Measurements from ENCODE around the gene CALML4.

The CALML4 gene

DNA sequence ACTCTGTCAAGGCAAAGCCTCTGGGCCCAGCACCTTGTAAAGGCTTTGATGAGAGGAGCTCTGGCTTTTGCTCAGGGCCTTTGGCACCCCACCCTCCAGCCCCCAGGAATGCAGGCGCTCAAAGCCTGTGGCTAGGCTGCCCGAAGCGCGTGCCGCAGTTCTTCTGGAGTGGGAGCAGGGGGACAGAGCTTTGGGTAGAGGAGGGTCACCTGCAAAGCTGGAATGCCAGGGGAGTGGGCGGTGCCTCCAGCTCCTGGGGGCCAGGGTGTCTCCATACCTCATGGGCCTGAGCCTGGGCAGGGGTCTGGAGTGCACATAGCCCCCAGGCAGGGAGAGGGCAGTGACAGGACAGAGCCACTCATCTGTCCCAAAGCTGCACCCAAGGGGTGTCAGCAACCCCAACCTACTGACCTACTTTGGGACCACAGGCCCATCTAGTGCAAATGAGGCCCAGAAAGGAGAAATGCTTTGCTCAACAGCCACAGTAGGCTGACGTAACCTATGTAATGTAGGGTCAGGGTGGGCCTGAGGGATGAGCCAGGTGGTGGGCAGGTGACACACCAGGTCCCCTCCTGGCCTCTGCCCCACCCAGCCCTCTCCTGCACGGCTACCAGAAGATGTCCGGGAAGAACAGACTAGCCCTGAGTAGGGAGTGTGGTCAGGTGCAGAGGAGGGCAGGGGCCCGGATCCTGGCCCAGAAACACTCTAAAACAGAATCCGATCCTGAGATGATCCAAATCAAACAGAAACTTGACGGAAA, 2.2 kb upstream of the CALML4 start:
- Histone ChIP-seq H3K4me1 (ENCODE audit: insufficient read depth, poor library complexity, severe bottlenecking) (peaks cover 14% of the 10 kb centered on the region), H3K27ac (ENCODE audit: poor library complexity, severe bottlenecking) (no peak overlapping the region), H3K4me3 (ENCODE audit: severe bottlenecking) (no peak overlapping the region), H3K9me3 (ENCODE audit: severe bottlenecking) (no peaks in the 10 kb centered on the region), H3K27me3 (ENCODE audit: insufficient read depth, poor library complexity, severe bottlenecking) (no peaks in the 10 kb centered on the region), H3K36me3 (ENCODE audit: low read depth) (no peaks in the 10 kb centered on the region)
- ATAC-seq (ENCODE audit: low read depth): no peak
- TF ChIP-seq, protein P1, sequence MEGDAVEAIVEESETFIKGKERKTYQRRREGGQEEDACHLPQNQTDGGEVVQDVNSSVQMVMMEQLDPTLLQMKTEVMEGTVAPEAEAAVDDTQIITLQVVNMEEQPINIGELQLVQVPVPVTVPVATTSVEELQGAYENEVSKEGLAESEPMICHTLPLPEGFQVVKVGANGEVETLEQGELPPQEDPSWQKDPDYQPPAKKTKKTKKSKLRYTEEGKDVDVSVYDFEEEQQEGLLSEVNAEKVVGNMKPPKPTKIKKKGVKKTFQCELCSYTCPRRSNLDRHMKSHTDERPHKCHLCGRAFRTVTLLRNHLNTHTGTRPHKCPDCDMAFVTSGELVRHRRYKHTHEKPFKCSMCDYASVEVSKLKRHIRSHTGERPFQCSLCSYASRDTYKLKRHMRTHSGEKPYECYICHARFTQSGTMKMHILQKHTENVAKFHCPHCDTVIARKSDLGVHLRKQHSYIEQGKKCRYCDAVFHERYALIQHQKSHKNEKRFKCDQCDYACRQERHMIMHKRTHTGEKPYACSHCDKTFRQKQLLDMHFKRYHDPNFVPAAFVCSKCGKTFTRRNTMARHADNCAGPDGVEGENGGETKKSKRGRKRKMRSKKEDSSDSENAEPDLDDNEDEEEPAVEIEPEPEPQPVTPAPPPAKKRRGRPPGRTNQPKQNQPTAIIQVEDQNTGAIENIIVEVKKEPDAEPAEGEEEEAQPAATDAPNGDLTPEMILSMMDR (IDR thresholded peaks at IDR 0.05; ENCODE audit: poor library complexity, severe bottlenecking): no peak
- peak; percentile 67 for DNase-seq (ENCODE audit: low spot score)

DNA sequence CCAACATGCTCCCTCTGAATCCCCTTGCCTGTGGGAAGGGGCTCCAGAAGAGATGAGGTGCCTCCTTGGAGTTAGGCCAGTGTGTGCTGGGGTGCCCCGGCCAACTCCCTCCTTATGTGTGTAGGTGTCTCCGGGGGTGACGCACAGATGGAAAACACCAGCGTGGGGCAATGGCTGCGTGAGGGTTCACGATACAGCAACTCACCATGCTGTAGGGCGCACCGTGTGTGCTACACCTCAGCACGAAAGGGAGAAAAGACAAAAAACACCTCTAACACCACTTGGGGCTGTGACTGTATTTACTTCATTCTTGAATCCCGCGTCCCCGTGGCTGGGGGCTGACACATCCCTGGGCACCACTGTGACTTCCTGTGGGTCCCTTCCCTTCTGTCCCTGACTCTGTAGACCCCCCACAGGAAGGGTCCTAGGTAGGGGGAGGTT, 1.6 kb upstream of the CALML4 start:
- Histone ChIP-seq H3K4me3 (ENCODE audit: severe bottlenecking) (no peak overlapping the region), H3K27ac (ENCODE audit: poor library complexity, severe bottlenecking) (no peak overlapping the region), H3K9me3 (ENCODE audit: severe bottlenecking) (no peaks in the 10 kb centered on the region), H3K27me3 (ENCODE audit: insufficient read depth, poor library complexity, severe bottlenecking) (no peaks in the 10 kb centered on the region), H3K36me3 (ENCODE audit: low read depth) (no peaks in the 10 kb centered on the region), H3K4me1 (ENCODE audit: insufficient read depth, poor library complexity, severe bottlenecking) (peaks cover 14% of the 10 kb centered on the region)
- TF ChIP-seq, protein P1 (IDR thresholded peaks at IDR 0.05; ENCODE audit: poor library complexity, severe bottlenecking): no peak
- DNase-seq (ENCODE audit: low spot score) (no peak), ATAC-seq (ENCODE audit: low read depth) (no peak)

DNA sequence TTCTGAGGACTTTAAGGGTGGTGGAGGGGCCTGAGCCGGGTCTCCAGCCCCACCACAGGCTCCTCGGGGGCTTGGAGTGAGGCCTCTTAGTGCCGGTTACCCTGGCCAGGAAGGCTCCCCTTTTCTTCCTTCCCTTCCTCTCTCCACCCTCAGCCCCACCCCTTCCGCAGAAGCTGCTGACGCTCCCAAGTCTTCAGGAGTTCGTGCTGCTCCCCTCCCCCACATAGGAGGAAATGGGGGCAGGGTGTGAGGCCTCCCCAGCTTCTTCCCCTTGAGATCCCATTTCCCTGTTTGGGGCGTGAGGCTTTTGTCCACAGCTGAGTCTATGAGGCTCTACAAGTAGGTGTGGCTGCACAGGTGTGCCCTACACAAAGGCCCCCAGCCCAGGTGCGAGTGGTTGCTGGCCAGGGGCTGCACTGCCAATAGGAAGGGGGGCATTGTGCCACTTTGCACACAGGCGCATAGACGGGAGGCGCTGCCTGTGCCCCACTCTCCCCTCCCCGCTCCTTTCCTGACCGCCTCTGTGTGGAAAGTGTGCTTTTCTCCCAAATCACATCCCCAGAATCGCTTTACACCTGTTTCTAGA, 915 bp upstream of the CALML4 start:
- DNase-seq (ENCODE audit: low spot score) (peak; percentile 75), ATAC-seq (ENCODE audit: low read depth) (0 out of 3 replicates have a peak, but pooled peaks have one; percentile 4)
- Histone ChIP-seq H3K4me1 (ENCODE audit: insufficient read depth, poor library complexity, severe bottlenecking) (peaks cover 14% of the 10 kb centered on the region), H3K27me3 (ENCODE audit: insufficient read depth, poor library complexity, severe bottlenecking) (no peaks in the 10 kb centered on the region), H3K4me3 (ENCODE audit: severe bottlenecking) (no peak overlapping the region), H3K27ac (ENCODE audit: poor library complexity, severe bottlenecking) (no peak overlapping the region), H3K36me3 (ENCODE audit: low read depth) (no peaks in the 10 kb centered on the region), H3K9me3 (ENCODE audit: severe bottlenecking) (no peaks in the 10 kb centered on the region)
- TF ChIP-seq, protein P1 (IDR thresholded peaks at IDR 0.05; ENCODE audit: poor library complexity, severe bottlenecking): no peak

DNA sequence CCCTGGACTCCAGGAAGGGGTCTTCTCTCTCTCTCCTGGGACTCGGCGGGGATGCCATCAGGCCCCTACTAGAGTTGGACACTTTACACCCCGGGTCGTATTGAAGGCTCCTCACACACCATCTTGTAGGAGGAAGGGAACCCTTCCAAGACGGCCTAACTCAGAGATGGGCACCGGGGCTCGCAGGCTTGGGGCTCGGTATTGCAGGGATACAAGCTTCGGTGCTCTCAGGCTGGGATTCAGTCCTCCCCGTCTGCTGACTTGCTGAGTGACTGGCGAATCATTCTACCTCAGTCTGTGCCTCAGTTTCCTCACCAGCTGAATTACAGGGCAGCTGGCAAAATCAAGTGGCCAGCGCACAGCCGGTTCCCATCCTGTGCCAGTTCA, 419 bp upstream of the CALML4 start:
- DNase-seq (ENCODE audit: low spot score) (no peak), ATAC-seq (ENCODE audit: low read depth) (no peak)
- Histone ChIP-seq H3K36me3 (ENCODE audit: low read depth) (no peaks in the 10 kb centered on the region), H3K4me3 (ENCODE audit: severe bottlenecking) (no peak overlapping the region), H3K27me3 (ENCODE audit: insufficient read depth, poor library complexity, severe bottlenecking) (no peaks in the 10 kb centered on the region), H3K9me3 (ENCODE audit: severe bottlenecking) (no peaks in the 10 kb centered on the region), H3K27ac (ENCODE audit: poor library complexity, severe bottlenecking) (no peak overlapping the region), H3K4me1 (ENCODE audit: insufficient read depth, poor library complexity, severe bottlenecking) (peaks cover 14% of the 10 kb centered on the region)
- TF ChIP-seq, protein P1 (IDR thresholded peaks at IDR 0.05; ENCODE audit: poor library complexity, severe bottlenecking): no peak

DNA sequence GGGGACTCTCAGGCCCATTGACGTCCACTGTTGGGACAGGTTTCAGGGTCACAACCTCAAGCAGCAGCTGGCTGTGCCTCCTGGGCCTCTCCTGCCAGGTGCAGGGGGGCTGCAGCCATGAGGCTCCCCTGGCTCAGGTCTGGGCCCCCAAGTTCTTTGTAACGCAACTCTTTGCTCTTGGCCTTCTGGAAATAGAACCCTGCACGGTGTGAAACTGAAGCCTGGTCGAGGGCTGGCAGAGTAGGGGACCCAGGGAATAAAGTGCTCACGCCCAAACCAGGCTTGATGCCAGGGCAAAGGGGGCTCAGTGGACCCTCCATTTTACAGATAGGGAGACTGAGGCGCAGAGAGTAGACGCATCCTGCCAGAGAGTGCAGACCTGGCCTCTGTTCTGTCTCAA, 771 bp downstream of the CALML4 start:
- H3K36me3 ChIP-seq (ENCODE audit: low read depth): no peaks in the 10 kb centered on the region
- no peak for ATAC-seq (ENCODE audit: low read depth)
- DNase-seq (ENCODE audit: low spot score): no peak
- no peaks in the 10 kb centered on the region for H3K27me3 ChIP-seq (ENCODE audit: insufficient read depth, poor library complexity, severe bottlenecking)
- peaks cover 9% of the 10 kb centered on the region for H3K4me1 ChIP-seq (ENCODE audit: insufficient read depth, poor library complexity, severe bottlenecking)
- TF ChIP-seq, protein P1 (IDR thresholded peaks at IDR 0.05; ENCODE audit: poor library complexity, severe bottlenecking): no peak
- no peaks in the 10 kb centered on the region for H3K9me3 ChIP-seq (ENCODE audit: severe bottlenecking)
- no peak overlapping the region for H3K27ac ChIP-seq (ENCODE audit: poor library complexity, severe bottlenecking)
- no peak overlapping the region for H3K4me3 ChIP-seq (ENCODE audit: severe bottlenecking)

Measured in RWPE2 (cell line).